Fibroblast of skin of left quadriceps (primary cell): ENCODE measurements around the gene PIK3CA.
"Not testable (repeated sequence)": the region's sequence is repeated elsewhere in the genome, so short reads cannot be mapped to it uniquely, and the experiment has no call there.

Experiments
- DNase-seq, 2 experiments: peaks; one replicate each; pipeline ENCODE4 v3.0.0-alpha.2; 2013; ENCODE audit warnings: low read depth in 2 of 2

The PIK3CA gene

DNA sequence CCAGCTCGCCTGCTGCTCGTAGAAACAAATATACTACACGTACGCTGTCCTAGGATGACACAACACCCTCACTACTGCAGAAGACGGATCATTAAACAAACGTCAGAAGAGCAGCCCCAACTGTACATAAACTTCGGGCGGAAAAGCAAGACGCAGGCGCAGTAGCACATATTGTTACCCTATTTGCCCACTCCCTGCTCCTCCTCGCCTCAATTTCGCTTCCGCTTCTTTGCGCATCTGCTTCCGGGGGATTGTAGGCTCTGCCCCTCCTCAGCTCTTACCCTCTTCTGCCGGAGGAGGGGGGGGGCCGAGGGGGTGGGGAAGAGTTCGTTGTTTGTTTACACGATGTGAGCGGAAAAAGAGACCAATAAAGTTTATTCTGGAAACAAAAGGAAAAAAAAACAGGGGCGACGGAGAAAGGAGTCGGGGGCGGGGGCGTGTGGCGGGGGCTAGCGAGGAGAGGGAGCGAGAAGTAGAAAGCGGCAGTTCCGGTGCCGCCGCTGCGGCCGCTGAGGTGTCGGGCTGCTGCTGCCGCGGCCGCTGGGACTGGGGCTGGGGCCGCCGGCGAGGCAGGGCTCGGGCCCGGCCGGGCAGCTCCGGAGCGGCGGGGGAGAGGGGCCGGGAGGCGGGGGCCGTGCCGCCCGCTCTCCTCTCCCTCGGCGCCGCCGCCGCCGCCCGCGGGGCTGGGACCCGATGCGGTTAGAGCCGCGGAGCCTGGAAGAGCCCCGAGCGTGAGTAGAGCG lies at the start of gene PIK3CA:
PIK3CA (plus strand) TSS at position 485 of the 743 bp plus-strand sequence. CDS start 50,469 bp downstream, outside the sequence.
- DNase-seq, result peak; percentile 97

- peak; percentile 33 to 38 for DNase-seq
Measured at GRCh38 chr3:179098388-179099077, 49.6 kb upstream of the PIK3CA start.

- DNase-seq, result no peak
Measured at GRCh38 chr3:179100652-179101051, 47.5 kb upstream of the PIK3CA start.

GRCh38 chr3:179105881-179106280 lies 42.3 kb upstream of the PIK3CA start:
- DNase-seq, result no peak

GRCh38 chr3:179107617-179108016 lies 40.5 kb upstream of the PIK3CA start:
- no peak for DNase-seq

GRCh38 chr3:179108086-179108485 lies 40.1 kb upstream of the PIK3CA start:
- peak; percentile 59 to 63 for DNase-seq

DNA sequence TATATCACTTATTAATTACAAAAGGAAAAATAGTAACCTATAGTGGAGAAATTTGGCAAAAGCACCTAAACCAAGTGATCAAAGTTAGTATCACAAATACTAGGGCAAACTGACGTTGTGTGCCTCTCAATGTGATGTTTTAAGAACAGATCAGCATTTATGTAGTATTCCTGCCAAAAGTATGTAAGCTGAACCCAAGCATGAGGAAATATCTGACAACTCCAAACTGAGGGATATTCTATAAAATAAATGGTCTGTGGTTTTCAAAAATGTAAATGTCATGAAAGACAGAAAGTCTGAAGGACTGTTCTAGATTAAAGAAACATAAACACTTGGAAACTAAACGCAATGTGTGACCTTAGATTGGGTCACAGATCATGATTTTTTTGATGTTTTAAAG lies 34.3 kb upstream of the PIK3CA start:
- DNase-seq, result peak; percentile 57 to 61

DNA sequence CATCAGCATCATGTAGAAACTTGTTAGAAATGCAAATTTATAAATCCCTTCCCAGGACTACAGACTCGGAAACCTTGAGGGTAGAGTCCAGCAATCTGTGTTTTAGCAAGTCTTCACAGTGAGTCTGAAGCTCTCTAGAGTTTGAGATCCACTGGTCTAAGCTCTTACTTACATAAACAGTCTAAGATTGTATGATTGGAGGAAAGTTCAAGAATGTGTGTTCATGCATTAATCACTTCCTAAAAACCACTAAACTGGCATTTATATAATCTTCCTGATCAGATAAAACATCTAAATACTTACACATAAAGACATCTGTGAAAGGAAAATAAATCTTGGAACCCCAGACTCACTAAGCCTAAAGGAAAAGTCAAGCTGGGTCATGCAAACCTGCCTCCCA lies 32.7 kb upstream of the PIK3CA start:
- DNase-seq, result not testable (repeated sequence)

- DNase-seq, result no peak
Measured at GRCh38 chr3:179116816-179117215, 31.3 kb upstream of the PIK3CA start.

- not testable (repeated sequence) for DNase-seq
Measured at GRCh38 chr3:179132191-179132890, 15.8 kb upstream of the PIK3CA start.

DNA sequence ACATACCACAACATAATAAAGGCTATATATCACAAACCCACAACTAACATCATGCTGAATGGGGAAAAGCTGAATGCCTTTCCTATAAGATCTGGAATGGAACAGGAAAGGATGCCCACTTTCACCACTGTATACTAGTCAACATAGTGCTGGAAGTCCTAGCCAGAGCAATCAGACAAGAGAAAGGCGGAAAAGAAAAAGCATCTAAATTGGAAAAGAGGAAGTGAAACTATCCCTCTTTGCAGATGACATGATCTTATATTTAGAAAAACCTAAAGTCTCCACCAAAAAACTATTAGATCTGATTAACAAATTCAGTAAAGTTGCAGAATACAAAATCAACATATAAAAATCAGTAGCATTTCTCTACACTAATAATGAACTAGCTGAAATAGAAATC lies 14.6 kb upstream of the PIK3CA start:
- no peak for DNase-seq

GRCh38 chr3:179136195-179136594 lies 12.0 kb upstream of the PIK3CA start:
- DNase-seq, result no peak

GRCh38 chr3:179141890-179142289 lies 6.3 kb upstream of the PIK3CA start:
- DNase-seq, result no peak

GRCh38 chr3:179146911-179147513 lies 1.1 kb upstream of the PIK3CA start:
- DNase-seq, result peak in 1 of 2 experiments; percentile 33

- no peak for DNase-seq
Measured at GRCh38 chr3:179147514-179147872, 664 bp upstream of the PIK3CA start.

GRCh38 chr3:179148616-179149405 lies 654 bp downstream of the PIK3CA start:
- DNase-seq, result no peak

- DNase-seq, result no peak
Measured at GRCh38 chr3:179149406-179149867, 1.3 kb downstream of the PIK3CA start.

DNA sequence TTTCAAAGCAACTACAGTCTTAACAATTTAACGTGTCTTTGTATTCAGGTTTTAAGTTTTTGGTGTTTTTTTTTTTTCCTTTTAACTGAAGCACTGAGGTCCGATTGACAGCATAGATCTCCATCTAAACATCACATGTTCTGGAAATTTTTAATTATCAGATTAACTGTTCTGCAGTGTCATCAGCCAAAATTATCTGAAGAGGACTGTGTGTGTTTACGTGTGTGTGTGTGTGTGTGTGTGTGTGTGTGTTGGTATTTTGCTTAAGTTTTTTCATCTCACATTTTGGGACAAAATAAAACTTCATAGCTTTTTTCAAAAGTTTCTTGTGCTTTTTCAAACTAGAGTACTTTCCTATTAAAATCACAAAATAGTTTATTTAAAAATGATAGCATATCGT lies 1.8 kb downstream of the PIK3CA start:
- no peak for DNase-seq

DNA sequence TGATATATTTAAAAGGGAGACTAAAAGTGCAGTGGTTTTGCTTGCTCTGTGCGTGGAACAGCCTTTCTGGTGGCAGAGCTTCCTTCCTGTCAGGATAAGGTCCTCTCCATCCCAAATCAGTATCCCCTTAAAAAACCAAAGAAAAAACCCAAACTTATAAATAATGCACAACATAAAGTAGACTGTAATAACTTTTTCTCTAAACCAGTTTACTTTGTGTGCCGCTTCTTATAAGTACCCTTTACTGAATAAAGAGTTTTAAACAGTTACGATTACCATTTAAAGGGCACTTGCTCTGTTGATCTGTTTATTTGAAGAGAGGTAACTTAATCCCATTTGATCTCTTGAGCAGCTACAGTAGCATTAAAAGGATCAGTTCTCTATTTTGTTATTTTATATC lies 2.5 kb downstream of the PIK3CA start:
- DNase-seq, result no peak

GRCh38 chr3:179151474-179151873 lies 3.3 kb downstream of the PIK3CA start:
- no peak for DNase-seq

GRCh38 chr3:179156170-179156569 lies 8.0 kb downstream of the PIK3CA start:
- DNase-seq, result no peak
